GM19467 (cell line): ENCODE measurements around the gene RPAP3.
A peak's percentile ranks its signal among the peaks of the same experiment; 100 is the strongest.
"Not testable (repeated sequence)": the region's sequence is repeated elsewhere in the genome, so short reads cannot be mapped to it uniquely, and the experiment has no call there.

Experiments used
- ATAC-seq: cut with Tn5 transposase; IDR thresholded peaks from one replicate; pipeline ENCODE4 v1.9.1; 2021; ENCODE audit warnings: mild to moderate bottlenecking, moderate library complexity; ENCODE audit not compliant: unreplicated experiment

RPAP3 gene

DNA sequence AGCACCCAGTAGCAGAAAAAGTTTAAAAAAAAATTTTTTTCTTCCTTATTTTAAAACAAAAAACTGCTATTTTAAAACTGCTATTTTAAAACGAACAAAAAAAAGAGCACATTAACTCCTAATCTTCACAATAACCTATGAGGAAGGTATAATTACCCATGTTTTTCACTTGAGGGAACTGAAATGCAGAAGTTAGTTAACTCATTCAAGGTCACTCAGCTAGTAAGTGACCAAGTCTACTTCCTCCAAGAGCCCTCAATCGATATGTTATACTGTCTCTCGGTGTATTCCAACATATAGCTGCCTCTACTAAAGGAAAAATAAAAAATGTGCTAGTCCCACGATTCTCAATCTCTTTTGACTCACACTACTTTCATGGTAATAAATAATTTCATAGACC lies 7.8 kb downstream of the RPAP3 start:
- ATAC-seq = no peak

DNA sequence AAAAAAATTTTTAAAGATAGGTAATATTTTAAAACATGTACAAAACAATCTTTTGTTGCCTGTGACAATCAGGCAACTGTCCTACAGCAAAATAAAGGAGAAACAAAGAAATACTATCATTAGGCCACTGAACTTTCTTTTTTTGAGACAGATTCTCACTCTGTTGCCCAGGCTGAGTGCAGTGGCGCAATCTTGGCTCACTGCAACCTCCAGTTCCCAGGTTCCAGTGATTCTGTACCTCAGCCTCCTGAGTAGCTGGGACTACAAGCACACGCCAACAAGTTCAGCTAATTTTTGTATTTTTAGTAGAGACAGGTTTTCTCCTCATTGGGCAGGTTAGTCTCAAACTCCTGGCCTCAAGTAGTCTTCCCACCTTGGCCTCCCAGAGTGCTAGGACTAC lies 16.6 kb downstream of the RPAP3 start:
- ATAC-seq = no peak

DNA sequence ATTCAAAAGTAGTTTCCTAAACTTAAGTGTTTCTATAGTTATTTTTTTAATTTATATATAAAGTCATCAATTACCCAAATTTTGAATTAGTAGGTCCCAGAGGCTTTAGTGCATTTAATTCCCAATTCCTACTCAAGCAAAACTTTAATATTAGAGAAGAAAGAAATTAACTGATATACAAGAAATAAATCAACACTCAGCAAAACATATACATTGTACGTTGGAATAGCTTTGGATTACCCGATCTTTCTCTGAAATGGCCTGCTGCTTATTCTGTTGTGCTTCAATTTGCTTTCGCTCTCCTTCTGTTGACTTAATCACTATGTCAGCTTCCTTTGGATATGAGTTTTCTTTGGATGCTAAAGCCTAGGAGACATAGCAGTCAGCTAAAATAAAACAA lies 18.2 kb downstream of the RPAP3 start:
- ATAC-seq = no peak

DNA sequence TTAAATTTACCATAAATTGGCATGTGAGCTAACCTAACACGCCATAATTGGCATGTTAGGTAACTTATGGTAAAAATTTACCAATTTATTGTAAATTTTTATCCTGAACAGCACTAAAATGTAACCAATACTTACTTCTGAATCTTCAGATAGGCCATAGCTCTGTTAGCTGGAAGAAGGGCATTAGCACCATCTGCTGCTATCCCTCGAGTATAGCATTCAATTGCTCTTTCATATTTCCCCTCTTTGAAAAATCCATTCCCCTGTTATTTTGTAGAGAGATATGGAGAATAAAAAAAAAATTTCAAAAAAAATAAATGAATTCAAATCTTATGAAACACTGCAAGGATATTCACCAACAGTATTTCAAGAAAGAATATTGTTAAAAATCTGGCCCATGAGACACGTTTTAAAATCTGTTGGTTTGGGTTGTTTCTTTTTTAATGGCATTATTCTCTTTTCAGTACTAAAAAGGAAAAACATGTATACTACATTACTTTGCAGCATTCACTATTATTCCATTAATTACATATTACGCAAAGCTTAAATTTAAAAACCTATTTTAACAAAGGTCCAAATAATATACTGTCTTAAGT lies 19.1 kb downstream of the RPAP3 start:
- ATAC-seq = no peak

DNA sequence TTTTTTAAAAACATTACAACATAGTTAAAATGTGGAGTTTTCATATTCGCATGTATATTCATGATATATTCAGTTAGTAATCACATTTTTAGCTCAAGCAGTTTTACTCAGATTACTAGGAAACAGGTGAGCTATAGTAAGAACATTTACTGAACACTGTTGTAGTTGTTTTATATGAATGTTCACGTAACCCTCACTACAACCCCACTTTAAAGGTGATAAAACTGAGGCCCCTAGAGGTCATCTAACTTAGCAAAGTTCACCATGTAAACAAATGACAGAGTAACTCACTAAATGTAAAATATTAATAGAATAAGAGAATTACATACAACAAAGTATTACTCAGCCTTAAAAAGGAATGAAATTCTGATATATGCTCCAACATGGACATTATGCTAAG lies 26.0 kb downstream of the RPAP3 start:
- no peak for ATAC-seq

DNA sequence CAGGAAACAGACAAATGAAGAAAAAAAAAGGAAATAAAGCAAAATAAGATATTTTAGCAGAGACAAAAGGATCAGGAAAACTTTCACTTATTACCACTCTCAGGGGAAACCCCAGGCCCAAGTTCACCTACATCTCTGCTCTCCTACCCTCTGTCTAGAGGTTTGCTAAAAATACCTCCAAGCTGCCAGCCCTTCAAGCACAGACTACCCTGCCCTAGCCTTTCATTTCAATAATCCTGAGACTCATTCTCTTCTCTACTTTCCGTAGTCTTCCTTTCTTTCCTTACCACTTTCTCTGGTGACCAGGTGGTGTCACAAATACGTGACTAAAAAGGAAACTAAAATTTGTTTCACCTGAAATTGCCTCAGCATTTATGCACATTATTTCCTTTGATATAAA lies 33.8 kb downstream of the RPAP3 start:
- no peak for ATAC-seq

DNA sequence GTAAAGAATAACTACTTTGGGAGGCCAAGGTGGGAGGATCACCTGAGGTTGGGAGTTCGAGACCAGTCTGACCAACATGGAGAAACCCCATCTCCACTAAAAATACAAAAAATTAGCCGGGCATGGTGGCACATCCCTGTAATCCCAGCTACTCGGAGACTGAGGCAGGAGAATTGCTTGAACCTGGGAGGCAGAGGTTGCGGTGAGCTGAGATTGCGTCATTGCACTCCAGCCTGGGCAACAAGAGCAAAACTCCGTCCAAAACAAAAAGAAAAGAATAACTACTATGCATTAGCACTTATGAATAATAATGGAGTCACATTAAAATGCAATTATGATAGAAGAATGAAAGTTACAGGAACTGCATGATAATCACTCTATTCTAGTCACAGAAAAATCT lies 37.9 kb downstream of the RPAP3 start:
- ATAC-seq = not testable (repeated sequence)

DNA sequence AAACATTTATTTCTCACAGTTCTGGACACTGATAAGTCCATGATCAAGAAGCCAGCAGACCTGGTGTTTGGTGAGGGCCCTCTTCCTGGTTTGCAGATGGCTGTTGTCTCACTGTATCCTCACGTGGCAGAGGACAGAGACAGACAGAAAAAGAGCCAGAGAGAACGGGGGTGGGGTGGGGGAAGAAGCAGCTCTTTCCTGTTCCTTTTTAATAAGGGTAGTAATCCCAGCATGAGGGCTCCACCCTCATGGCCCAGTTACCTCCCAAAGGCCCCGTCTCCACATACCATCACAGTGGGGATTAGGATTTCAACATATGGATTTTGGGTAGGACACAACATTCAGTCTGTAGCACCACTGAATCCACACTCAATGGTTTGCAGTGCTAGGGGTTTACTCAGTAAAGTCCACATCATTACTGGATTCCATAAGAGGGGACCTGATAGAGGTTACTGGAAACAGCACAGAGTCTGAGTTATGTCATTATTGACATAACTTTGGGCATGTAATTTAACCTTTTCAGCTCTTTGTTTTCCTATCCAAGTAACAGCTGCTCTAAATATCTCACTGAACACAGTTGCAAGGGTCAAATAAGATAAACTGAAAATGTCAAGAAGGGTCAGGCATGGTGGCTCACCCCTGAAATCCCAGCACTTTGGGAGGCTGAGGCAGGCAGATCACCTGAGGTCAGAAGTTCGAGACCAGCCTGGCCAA lies 53.2 kb downstream of the RPAP3 start:
- ATAC-seq = no peak

DNA sequence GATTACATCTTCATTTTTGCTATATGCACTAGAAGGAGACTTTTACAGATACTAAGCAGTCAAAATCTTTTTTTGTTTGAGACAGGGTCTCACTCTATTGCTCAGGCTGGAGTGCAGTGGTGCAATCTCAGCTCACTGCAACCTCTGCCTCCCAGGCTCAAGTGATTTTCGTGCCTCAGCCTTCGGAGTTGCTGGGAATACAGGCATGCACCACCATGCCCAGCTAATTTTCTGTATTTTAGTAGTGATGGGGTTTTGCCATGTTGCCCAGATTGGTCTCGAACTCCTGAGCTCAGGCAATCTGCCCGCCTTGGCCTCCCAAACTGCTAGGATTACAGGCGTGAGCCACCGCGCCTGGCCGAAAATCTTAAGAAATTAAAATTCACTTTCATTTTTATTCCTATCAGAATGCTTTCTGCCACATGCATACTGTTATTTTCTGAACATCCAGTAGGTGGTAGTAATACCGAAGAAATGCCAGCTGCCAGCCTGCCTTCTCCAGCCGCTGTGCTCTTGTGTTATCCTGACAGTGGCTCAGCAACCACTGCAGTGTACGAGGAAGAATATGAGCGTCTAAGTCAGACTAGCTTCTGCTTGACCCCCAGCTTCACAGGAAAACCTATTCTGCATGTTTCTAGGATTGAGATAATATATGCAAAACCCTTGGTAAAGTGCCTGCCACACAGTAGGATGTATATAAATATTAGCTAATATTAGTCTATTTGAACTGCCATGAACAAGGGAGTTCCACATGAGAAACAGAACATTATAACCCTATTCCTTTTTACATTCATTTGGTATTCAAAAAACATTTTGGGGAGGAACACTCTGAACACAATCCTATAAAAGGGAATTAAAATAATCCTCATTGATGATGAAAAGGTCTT lies 54.2 kb downstream of the RPAP3 start:
- ATAC-seq = peak; percentile 65

DNA sequence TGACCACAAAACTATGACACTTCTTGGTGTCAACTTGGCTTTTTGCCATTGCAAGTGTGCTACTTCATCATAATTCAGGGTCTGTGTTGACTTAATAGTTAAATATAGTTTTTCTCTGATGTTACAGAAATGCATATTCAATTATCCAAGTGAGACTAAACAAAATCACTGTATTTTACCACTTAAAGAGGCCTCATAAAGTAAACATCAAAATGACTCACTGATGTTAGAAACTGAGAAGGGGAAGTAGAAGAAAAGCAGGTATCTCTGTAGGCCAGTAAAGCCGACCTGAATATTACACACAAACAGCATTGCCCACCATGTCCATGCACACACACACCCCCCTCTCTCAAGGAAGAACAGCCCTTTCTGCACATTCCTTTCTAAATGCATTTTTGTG lies 55.4 kb downstream of the RPAP3 start:
- ATAC-seq = peak; percentile 55

DNA sequence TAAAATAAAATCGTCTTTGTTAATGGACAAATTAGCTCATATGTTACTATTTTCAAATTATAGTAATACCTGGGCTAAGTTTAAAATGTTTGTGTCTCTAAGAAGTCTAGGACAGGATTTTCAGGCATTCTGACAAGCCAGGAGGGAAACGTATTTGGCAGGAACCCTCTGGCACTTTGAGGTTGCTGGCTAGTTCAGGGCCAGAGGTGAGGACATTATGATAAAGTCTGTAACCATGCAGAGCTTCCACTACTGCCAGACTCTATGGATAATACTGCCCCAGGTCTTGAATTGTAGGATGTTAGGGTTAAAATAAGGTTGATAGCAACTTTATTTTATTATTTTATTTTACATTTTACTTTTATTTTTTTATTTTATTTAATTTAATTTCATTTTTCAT lies 56.4 kb downstream of the RPAP3 start:
- ATAC-seq = no peak

DNA sequence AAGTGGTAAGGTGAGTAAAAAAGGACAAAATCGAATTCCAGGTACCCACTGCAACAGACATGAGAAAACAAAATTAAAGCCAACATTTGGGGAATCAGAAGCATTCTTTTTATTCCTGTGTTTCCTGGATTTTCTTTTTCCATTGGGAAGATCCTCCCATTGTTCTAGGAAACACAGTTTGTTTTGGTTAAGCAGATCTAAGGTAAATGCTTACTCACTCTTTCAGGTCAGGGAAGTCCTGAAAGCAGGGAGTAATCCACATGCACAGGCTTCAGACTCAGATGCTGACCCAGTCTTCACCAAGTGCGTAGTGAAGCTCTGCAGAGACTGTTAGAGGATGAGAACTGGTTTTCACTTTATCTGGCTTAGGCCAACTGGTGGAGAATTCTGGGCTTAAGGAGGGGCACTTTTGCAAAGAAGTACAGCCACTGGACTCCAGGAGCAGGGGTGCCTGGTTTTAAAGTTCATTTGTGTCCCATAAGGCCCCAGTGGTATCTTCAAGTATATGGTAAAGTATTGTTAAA lies 57.7 kb downstream of the RPAP3 start:
- ATAC-seq = no peak

DNA sequence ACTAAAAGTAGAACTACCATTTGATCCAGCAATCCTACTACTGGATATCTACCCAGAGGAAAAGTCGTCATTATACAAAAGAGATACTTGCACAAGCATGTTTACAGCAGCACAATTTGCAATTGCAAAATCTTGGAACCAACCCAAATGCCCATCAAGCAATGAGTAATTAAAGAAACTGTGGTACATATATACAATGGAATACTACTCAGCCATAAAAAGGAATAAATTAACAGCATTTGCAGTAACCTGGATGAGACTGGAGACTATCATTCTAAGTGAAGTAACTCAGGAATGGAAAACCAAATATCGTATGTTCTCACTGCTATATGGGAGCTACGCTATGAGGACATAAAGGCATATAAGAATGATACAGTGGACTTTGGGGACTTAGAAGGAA lies 63.5 kb downstream of the RPAP3 start:
- not testable (repeated sequence) for ATAC-seq

DNA sequence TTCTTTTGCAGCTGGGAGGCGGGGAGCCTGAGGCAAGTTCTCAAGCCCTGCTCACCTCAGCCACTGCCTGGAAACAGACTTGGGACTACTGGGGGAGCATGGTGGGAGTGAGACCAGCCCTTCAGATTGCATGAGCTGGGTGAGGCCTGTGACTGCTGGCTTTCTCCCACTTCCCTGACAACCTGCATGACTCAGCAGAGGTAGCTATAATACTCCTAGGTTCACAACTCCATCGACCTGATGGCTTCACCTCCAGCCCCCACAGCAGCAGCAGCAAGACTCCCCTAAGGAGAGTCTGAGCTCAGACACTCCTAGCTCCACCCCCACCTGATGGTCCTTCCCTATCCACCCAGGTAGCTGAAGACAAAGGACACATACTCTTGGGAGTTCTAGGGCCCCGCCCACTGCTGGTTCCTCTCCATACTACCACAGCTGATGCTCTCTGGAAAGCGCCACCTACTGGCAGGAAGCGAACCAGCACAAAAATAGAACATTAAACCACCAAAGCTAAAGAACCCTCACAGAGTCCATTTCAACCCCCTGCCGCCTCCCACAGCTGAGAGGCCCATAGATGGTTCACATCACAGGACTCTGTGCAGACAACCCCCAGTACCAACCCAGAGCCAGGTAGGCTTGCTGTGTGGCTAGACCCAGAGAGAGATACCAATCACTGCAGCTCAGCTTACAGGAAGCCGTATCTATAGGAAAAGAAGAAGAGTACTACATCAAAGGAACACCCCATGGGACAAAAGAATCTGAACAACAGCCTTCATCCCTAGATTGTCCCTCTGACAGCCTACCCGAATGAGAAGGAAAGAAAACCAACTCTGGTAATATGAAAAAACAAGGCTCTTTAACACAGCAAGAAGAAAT lies 68.7 kb downstream of the RPAP3 start:
- ATAC-seq = no peak

DNA sequence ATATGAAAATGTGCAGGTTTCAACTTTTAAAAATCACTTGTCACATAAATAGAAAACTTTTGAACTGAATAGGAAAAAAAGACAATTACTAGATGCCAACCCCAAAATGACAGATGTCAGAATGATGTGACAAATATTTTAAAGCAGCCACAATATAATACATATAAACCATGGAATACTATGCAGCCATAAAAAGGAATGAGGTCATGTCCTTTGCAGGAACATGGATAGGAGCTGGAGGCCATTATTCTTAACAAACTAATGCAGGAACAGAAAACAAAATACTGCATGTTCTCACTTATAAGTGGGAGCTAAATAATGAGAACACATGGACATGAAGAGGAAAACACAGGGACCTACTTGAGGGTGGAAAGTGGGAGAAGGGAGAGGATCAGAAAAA lies 70.1 kb downstream of the RPAP3 start:
- ATAC-seq = not testable (repeated sequence)

DNA sequence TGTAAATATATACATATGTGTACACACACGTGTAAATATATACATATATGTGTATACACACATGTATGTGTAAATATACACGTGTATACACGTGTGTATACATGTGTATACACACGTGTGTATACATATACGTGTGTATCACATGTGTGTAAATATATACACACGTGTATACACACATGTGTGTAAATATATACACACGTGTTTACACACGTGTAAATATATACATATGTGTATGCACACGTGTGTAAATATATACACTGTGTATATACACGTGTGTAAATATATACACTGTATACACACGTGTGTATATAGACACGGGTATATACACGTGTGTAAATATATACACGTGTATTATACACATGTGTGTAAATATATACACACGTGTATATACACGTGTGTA lies 71.7 kb downstream of the RPAP3 start:
- no peak for ATAC-seq

DNA sequence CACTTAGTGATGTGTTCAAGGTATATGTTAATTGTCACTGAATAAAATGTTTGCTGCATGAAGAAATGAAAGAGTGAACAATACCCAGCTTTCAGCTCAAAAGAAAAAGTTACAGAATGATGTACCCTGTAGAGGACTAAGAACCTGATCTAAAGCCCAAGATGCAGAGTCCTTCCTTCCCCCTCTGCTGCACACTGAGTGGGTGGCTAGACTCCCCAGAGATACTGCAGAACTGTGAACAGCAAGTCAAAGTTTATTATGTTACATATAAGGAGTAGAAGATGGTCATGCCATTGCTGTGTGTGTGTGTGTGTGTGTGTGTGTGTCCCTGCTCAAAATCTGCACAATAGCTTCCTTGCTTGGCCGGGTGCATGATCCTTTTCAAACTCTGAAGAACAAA lies 83.9 kb downstream of the RPAP3 start:
- ATAC-seq = no peak

DNA sequence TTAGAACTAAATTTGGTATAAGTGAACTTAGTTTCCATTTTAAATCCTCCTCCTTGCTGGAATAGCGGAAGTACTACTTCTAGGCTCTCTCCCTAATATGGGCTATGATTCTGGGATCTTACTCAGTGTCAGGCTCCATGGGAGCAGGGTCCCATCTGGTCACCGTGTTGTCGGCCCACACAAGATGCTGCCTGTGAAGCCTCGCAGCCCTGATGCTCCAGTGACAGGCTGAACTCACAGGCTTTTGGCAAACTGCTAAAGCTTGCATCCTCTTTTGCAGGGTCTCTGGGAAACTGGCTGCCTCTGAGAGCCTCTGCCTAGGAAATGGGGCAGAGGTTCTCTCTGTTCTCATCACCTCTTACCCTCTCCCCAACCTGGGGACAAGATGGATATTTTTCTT lies 88.4 kb downstream of the RPAP3 start:
- ATAC-seq = no peak

DNA sequence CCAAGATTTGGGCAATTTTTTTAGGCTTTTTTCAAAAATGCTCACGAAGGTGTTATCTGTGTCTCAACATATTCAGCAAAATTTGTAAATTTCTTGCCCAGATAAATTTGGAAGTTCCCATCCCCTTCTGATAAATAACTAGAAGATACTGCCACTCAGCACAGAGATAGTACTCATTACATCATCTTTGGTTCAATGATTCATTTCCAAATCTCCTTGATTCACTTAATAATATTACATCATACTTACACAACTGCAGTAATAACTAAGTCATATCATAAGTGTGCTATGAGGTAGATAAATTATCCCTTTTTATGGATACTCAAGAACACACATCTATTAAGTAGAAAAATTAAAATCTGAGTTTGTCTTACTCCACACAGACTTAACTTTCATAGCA lies 89.4 kb downstream of the RPAP3 start:
- no peak for ATAC-seq

DNA sequence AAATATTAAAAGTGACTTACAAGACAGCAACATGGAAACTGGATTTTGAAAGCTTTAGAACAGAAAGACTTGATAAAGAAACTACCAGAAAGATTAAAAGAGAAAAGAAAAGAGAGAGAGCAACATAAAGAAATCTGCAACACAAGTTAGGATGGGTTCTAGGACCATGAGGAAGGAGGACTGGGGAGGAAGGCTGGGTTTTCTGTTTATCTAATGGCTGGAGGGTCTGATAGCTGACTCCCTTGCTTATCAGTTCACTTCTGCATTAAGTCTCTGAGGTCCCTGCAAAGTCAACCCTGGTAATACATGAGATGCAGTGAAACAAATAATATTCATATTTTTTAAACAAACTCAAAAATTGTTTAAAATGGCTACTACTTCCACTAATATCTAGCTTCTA lies 90.1 kb downstream of the RPAP3 start:
- no peak for ATAC-seq

DNA sequence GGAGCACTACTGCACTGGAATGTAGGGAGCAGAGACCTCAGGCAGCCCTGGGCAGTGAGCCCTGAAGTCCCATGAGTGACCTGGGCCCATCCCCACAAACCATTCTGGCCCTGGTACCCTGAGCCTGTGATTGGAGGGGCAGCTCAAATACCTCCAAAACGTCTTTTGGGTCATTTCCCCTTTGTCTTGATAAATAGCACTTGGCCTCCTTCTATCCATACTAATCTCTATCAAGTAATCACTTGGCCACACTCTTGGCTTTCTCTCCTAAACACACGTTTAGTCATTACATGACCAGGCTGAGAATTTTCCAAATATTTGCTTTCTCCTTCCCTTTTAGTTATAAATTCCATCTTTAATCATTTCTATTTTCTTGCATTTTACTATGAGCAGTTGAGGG lies 91.3 kb downstream of the RPAP3 start:
- no peak for ATAC-seq
